Medulla oblongata (tissue), 1 donor: ENCODE measurements around the gene TP53RK.

Experiments
- DNase-seq: peaks from one replicate; pipeline ENCODE4 v3.0.0-alpha.2; 2015; ENCODE audit errors: extremely low spot score

Gene TP53RK

GRCh38 chr20:46706242-46706641 lies 17.0 kb upstream of the TP53RK start:
- no peak for DNase-seq

- no peak for DNase-seq
Observed at GRCh38 chr20:46705378-46705729, 16.1 kb upstream of the TP53RK start.

GRCh38 chr20:46704714-46705377 lies 15.6 kb upstream of the TP53RK start:
- no peak for DNase-seq

- DNase-seq: no peak
Observed at GRCh38 chr20:46703435-46703834, 14.2 kb upstream of the TP53RK start.

GRCh38 chr20:46702447-46703203 lies 13.4 kb upstream of the TP53RK start:
- DNase-seq: no peak

GRCh38 chr20:46701986-46702385 lies 12.7 kb upstream of the TP53RK start:
- no peak for DNase-seq

- DNase-seq: no peak
Observed at GRCh38 chr20:46701556-46701955, 12.3 kb upstream of the TP53RK start.

- no peak for DNase-seq
Observed at GRCh38 chr20:46701057-46701456, 11.8 kb upstream of the TP53RK start.

- DNase-seq: no peak
Observed at GRCh38 chr20:46700481-46700880, 11.2 kb upstream of the TP53RK start.

GRCh38 chr20:46699651-46700359 lies 10.6 kb upstream of the TP53RK start:
- no peak for DNase-seq

- no peak for DNase-seq
Observed at GRCh38 chr20:46698788-46699187, 9.5 kb upstream of the TP53RK start.

- no peak for DNase-seq
Observed at GRCh38 chr20:46696791-46697279, 7.6 kb upstream of the TP53RK start.

- no peak for DNase-seq
Observed at GRCh38 chr20:46695892-46696291, 6.6 kb upstream of the TP53RK start.

GRCh38 chr20:46694484-46694883 lies 5.2 kb upstream of the TP53RK start:
- peak; percentile 53 for DNase-seq

GRCh38 chr20:46691196-46691595 lies 2.0 kb upstream of the TP53RK start:
- DNase-seq: no peak

GRCh38 chr20:46690219-46691106 lies 1.2 kb upstream of the TP53RK start:
- DNase-seq: peak; percentile 45

GRCh38 chr20:46689754-46690085 lies 476 bp upstream of the TP53RK start:
- DNase-seq: no peak

GRCh38 chr20:46688151-46689081 lies 828 bp downstream of the TP53RK start:
- DNase-seq: peak; percentile 59

- DNase-seq: no peak
Observed at GRCh38 chr20:46683939-46684750, 5.1 kb downstream of the TP53RK start.

- DNase-seq: no peak
Observed at GRCh38 chr20:46683668-46683938, 5.6 kb downstream of the TP53RK start.
